Epithelial cell of esophagus (primary cell): ENCODE measurements around the gene RBM20.
A peak's percentile ranks its signal among the peaks of the same experiment; 100 is the strongest.

Experiments used
- DNase-seq: peaks from one replicate; pipeline ENCODE4 v3.0.0; 2010; ENCODE audit warnings: low read depth
- H3K4me3 ChIP-seq: 2 replicates; pipeline ENCODE4 v1.5.1; 2011; ENCODE audit warnings: mild to moderate bottlenecking, low read length, control low read depth
- TF ChIP-seq, protein P1 (sequence below): IDR thresholded peaks from 2 replicates; pipeline ENCODE4 v1.5.1; 2011; ENCODE audit warnings: low read depth, mild to moderate bottlenecking, low read length, control low read depth, inconsistent platforms; ENCODE audit not compliant: insufficient read depth; ENCODE audit errors: missing control alignments

Gene RBM20

DNA sequence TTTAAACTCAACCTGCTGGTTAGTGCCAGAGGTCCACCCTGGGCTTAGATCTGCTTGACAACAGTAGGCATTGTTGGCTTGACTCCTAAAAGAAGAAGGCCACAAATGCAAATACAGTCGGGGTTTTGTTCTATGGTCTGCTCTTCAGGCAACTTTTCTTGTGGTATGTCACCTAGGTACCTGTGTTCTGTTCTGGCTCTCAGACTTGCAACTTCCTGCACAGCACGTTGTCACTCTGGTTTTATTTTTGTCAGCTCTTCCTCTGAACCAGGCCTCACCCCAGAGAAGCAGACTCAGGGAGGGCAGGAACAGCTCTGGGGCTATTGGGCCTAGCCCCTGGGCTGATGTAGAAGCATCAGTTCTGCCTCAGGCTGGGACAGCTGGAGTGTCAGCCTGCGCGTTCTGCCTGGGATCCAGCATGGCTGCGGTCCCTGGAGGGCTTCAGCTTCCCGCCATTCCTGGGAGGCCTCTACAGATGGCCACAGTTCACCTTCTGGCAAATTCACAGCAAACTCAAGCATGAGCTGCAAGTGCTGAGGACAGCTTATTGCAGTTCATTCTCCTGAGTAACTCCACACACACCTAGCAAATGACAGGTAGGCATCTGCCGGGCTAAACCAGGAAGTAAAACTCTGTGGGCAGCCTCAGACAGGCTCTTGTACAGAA lies 216.6 kb downstream of the RBM20 start:
- no peak overlapping the region for H3K4me3 ChIP-seq
- peak; percentile 74 for DNase-seq
- TF ChIP-seq, protein P1, sequence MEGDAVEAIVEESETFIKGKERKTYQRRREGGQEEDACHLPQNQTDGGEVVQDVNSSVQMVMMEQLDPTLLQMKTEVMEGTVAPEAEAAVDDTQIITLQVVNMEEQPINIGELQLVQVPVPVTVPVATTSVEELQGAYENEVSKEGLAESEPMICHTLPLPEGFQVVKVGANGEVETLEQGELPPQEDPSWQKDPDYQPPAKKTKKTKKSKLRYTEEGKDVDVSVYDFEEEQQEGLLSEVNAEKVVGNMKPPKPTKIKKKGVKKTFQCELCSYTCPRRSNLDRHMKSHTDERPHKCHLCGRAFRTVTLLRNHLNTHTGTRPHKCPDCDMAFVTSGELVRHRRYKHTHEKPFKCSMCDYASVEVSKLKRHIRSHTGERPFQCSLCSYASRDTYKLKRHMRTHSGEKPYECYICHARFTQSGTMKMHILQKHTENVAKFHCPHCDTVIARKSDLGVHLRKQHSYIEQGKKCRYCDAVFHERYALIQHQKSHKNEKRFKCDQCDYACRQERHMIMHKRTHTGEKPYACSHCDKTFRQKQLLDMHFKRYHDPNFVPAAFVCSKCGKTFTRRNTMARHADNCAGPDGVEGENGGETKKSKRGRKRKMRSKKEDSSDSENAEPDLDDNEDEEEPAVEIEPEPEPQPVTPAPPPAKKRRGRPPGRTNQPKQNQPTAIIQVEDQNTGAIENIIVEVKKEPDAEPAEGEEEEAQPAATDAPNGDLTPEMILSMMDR: no peak

DNA sequence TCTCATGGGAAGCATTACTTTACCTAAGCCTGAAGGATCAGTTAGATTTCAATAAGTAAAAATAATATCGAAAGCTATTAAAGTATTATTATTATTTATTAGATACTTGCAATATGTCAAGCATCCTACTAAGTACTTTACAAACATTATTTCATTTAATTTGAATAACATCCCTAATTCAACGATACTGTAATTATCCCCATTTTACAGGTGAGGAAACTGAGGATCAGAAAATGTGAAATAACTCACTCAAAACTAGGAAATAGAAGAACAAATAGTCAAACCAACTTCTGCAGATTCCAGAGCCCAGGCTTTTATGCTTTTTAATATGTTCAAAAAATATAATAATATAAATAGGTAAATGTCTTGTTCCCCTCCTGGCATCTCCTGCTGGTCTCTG lies 217.3 kb downstream of the RBM20 start:
- TF ChIP-seq, protein P1: no peak
- no peak for DNase-seq
- no peak overlapping the region for H3K4me3 ChIP-seq

DNA sequence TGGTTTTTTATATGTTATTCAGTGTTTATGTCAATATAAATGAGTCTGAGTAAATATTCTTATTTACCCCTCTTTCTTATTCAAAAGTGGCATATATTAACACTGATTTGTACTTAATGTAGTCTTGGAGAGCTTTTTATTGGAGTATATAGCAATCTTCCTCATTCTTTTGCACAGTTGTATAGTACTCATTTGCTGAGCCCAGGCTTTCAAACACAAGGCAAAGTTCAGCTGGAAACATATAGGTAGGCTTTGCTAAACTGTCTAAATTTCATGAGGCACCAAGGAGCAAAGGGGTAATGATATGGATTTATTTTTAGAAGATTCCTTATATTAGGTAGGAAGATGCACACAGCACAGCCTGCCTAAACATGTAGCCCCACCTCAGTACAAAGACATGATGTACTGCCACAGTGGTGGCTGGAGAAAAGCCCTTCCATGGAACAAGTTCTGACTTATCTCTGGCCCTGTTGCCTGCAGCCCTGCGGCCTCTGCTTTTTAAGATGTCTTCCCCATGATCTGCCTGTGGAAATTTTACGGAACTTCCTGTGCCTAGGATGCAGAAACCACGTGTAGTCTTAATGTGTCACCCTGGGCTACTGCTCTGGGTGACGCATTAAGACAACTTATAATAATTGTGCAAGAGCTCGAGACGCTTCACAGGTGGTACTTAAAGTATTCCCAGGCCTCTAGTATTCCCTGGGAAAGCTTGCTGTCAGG lies 218.0 kb downstream of the RBM20 start:
- TF ChIP-seq, protein P1: no peak
- H3K4me3 ChIP-seq: no peak overlapping the region
- DNase-seq: peak; percentile 99

DNA sequence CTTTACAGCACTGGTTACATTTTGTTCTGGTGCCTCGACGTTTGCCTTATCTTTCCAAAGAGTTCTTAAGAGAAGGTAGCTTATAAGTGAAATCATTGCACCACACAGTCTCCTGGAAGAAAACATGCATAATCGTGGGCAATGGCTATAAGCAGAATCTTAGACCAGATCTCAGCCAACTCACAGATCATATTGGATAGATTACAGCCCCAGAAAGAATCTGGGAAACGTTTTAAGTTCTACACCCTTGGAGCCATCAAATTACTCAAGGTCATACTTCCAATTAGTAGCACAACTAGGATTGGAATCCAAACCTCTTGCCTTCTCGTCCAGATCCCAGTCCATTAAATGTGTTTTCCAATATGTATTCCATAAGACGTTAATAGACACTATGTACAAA lies 218.8 kb downstream of the RBM20 start:
- DNase-seq: no peak
- H3K4me3 ChIP-seq: no peak overlapping the region
- TF ChIP-seq, protein P1: no peak

DNA sequence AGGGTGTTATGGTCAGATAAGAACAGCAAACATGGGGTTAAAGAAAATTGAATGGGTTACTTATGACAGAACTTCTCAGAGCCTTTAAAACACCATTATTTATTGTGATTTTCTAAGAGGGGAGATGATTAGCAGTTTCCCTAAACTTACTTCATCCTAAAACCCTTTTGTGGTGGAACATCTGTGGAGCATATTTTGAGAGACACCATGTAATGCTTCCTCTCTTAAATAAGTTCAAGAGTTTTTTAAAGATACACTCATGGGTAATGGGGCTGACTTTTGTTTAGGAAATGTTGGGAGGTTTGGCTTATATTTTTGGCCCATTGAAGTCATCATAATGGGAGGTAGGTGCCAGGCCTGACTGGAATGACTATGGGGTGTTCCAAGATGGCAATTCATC lies 219.2 kb downstream of the RBM20 start:
- H3K4me3 ChIP-seq: no peak overlapping the region
- DNase-seq: no peak
- TF ChIP-seq, protein P1: no peak

DNA sequence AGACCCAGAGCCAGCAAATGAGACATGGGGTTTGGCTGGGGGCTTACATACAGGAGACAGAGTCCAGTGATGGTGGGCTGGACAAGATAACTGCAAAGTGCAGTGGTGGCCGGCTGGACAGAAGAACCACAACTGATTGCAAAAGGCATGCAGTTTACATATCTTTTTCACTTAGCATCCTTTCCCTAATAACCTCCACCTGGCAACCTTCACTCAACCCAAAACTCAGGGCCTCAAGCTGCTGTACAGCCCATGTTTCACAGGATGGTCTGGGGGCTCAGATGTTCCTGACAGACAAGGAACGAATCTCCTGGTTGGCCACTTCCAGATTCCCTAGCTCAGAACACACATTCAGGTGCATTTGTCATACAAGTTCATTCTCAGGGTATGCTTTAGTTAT lies 219.8 kb downstream of the RBM20 start:
- no peak overlapping the region for H3K4me3 ChIP-seq
- TF ChIP-seq, protein P1: no peak
- no peak for DNase-seq
